GM10847 (cell line): Measurements from ENCODE around the gene TAF3.

Experiments used
- POLR2A ChIP-seq: IDR thresholded peaks from 2 replicates; pipeline ENCODE4 v1.6.1; 2011; ENCODE audit not compliant: insufficient read length; ENCODE audit errors: extremely low read depth

Gene TAF3

DNA sequence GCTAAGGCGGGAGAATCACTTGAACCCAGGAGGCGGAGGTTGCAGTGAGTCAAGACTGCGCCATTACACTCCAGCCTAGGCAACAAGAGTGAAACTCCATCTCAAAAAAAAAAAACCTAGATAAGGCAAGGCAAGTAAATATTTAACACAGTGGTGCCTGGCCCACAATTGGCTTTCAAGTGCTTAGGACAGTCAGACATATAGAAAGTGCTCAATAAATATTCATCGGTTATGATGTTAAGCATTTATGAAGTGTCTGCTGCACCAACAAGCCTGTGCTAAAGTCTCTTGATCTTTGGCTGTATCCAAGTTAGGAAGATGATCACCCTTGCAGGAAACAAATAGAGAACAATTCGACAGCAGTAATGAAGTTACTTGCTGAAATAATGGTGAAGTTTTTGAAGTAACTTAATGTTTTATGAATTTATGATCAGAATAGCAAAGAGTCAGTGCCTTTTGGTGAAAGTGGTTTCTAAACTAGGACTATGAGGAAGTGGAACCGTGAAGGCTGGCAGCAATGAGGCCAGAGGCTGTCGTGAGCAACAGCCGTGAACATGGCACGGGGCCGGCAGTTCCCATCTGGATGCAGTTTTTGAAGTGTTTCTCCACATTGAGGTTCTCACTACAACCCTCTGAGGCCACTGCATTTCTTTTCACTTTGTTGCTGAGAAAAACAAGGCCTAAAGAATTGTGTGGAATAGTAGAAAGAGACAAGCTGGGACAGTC is 188.1 kb downstream of the TAF3 start:
- TF ChIP-seq POLR2A: no peak

DNA sequence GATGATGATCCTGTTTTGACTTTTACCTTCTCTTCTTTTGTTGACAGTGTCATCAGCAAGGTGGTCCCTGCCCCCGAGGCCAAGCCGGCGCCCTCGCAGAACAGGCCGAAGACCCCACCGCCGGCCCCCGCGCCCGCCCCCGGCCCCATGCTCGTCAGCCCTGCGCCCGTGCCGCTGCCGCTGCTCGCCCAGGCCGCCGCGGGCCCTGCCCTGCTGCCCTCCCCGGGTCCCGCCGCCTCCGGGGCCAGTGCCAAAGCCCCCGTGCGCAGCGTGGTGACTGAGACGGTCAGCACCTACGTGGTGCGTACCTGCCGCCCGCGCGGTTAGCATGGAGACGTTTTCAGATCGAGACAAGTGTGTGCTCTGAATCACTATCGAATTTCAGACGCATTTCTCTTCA is 190.7 kb downstream of the TAF3 start:
- TF ChIP-seq POLR2A: no peak

DNA sequence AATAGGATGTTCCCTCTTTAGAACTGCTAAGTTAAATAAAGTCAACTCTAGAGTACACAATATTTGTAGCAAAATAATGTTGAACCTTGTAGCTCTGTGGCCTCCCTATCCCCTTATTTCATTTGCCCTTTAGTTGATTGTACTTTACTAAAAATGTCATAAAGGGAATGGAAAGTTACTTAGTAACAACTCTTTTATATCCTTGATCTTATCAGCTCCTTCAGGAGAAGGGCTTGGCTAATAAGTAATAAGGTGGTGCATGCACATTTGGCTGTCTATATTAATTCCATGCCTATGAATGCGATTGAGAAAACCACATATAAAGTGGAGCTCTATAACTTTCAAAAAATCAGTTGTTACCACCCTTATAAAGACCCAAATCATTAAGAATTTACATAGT is 194.7 kb downstream of the TAF3 start:
- TF ChIP-seq POLR2A: no peak

DNA sequence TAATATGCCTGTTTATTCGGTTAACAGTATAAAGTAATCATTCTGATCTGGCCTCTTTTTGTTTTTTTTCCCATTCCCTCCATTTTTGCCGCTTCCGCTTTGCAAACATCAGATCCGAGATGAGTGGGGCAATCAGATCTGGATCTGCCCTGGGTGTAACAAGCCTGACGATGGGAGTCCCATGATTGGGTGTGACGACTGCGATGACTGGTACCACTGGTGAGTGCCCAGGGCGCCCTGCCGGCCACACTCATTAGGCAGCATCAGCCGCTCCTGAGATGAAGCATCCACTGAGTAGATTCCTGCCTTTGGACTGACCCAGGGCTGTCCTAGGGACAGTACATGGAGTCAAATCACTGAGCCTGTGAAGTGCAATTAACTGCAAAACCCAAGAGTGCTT is 195.3 kb downstream of the TAF3 start:
- TF ChIP-seq POLR2A: no peak

DNA sequence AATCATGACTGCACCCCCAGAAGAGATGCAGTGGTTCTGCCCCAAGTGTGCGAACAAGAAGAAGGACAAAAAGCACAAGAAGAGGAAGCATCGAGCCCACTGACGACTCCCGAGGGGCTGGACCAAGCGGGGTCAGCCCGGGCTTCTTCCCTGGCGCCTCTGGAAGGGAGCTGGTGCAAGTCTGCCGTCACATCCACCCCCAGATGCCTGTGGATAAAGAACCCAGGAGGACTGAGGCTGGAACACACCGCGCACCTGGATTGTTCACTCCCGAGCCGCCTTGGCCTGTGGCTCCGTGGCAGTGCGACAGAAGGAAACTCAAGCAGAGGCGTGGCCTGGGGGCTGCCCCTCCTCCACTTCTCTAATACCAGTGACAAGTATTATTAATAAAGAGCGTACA is 196.3 kb downstream of the TAF3 start:
- TF ChIP-seq POLR2A: no peak

DNA sequence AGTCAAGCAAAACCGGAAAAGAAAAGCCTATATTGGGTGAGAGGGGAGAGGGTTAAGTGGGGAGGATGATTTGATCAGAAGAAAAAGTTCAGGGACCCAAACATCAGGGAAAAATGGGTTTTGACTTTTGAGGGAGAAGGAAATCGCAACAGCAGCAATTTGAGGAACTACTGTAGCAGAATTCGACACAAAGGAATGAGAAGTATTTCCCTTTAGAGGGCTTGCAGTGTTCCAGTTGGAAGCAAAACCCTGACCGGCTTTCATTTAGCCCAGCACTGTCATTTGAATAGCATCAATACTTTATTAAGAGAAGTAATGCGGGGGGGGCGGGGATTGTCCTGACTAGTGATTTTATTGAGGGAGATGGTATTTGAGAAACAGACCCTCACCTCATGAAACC is 199.0 kb downstream of the TAF3 start:
- TF ChIP-seq POLR2A: no peak

DNA sequence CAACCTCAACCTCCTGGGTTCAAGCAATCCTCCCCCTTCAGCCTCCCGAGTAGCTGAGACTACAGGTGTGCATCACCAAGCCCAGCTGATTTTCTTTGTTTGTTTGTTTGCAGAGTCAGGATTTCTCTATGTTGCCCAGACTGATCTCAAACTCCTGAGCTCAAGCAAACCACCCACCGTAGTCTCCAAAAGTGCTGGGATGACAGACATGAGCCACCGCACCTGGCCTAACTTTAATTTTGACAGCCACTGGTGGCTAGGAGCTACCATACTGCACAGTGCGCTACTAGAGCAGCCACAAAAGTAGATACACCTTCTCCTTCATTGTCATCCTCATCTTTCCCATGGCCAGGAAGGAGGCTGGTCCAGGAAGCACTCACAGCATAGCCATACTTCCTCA is 205.0 kb downstream of the TAF3 start:
- TF ChIP-seq POLR2A: no peak

DNA sequence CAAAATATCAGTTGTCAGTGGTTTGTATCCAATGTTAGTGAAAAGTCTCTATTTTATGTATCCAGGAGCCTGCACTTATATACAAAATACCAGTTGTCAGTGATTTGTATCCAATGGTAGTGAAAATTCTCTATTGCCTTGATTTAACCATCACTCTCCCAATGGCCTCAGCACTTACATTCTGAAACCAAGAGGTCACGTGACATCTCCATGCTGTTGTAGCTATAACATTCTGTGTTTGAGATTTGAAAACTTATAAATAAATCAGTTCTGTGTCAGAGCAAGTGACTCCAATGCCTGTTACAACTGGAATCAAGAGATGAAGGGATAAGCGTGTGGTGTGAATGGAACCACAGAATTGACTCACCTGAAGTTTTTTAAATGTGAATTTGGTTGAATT is 205.5 kb downstream of the TAF3 start:
- no peak for TF ChIP-seq POLR2A

DNA sequence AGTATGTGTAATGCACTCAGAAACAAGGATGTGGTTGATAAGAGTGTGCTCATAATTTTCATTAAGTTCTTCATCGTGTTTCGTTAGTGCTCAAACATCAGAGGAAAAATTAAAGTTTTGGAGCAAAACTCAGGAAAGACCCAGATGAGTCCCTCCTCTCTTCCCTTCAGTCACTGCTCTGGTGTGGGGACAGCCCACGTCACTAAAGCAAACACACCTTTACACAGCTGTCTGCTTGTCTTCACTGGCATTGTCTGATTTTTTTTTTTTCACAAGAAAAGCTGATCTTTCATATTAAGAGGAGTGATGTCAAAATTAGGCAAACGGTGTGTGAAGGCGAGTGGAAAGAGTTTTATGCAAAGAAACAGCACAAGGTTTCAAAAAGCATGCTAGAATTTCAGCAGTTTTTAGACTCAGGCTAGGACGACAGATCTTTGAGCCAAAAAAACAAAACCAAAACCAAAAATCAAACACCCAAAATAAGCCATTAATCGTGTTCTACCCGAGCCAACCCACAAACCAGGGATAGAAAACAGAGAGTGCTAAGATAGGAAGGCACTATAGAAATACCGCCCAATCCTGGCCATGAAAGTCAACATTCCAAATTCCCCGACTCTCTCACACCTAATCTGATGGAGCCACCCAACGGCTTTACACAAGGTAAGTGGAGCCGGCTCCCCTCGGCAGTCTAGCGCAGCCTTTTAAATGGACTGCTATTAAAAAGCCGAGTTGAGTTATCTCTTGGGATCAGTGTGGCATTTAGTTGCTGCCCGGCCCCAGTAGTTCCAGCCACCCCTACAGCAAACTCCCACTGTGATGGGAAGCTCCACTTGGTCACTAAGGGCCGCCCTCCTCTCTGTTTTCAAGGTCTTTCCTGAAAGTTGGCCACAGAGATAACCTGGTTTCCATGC is 208.3 kb downstream of the TAF3 start:
- no peak for TF ChIP-seq POLR2A

DNA sequence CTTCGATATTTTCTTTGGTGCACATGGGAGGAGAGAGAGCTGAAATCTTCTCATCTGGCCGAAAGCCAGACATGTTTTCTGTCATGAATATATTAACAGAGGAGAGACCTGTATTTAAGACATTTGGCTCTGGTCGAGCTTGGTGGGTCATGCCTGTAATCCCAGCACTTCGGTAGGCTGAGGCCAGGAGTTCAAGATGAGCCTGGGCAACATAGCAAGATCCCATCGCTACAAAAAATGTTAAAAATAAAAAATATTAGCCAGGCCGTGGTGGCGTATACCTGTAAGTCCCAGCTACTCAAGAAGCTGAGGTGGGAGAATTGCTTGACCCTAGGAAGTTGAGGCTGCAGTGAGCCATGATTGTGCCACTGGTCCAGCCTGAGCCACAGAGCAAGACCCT is 214.3 kb downstream of the TAF3 start:
- TF ChIP-seq POLR2A: no peak

DNA sequence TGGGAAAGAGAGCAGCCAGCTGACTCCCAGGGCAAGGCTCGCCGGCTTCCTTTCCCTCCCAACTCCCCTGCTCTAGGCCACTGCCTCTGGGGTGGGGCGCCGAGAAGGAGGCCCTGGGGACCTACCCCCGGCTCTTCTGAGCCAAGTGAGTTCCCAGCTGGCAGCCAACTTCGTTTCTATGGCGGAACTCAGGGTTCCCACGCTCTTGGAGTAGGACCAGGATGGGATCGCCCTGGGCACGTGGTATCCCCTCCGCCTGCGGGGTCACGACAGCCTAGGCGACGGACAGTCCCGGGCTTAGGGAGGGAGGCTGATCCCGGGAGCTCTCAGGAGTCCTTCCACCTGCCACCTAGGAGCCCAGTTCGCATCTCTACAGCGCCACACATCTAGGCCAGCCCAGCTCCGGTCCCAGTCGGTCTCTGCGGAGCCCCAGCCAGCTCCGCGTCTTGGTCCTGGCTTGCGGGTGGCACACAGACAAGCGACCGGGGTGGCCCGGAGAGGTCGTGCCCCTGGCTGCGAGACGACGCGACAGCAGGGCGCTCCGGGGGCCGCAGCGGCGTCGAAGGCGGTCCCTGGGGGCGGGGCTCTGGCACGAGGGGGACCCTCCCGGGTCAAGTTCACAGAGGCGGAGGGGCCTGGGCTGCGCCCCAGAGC is 215.6 kb downstream of the TAF3 start:
- TF ChIP-seq POLR2A: no peak

DNA sequence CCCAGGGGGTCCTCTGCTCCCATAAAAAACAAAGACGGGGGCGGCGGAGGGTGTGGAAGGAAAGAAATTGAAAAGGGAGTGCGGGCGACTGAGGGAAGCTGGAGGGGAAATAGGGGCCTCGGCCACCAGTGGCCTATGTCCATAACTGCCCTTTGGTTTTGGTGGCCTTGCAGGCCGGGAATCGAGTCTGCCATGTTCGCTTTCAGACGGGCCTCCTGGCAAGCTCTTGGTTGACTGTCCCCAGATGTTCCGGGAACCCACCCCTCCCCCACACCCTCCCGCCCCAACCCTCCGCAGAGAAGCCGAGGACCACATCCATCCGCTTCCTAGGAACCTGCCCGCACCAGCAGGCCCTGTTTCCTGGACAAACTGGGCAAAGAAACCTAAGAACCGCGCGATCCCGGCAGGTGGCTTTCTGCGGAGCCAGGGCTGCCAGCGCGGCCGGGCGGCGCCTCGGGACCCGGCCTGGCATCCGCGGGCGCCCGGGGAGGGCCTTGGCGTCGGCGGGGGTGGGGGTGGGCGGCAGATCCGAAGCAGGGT is 216.2 kb downstream of the TAF3 start:
- no peak for TF ChIP-seq POLR2A

DNA sequence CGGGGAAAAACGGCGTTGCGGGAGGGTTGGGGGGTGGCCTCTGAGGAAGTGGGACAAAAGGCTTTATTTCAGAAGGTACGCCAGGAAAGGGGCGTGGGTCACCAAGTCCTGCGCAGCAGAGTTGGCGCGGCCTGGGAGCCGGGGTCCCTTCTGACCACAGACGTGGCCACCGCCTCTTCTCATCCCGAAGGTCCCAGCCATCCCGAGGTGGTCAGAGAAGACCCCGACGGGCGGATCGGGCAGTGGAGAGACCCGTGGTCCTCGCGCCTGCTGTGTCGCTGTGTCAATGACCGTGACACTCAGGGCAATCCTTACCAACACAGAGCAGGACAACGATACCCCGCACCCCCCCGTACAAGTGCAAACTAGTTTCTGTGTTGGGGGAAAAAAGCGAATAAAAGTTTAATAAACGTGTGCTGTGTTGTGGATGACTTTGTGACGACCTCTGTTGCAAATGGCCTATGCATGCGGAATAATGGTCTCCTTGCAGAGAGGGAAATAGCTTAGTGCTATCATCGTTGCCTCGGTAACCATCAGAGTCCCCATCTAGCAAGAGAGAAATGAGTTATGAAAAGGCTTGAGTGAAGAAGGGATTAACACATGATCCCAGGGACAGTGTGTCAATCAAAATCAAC is 216.8 kb downstream of the TAF3 start:
- no peak for TF ChIP-seq POLR2A

DNA sequence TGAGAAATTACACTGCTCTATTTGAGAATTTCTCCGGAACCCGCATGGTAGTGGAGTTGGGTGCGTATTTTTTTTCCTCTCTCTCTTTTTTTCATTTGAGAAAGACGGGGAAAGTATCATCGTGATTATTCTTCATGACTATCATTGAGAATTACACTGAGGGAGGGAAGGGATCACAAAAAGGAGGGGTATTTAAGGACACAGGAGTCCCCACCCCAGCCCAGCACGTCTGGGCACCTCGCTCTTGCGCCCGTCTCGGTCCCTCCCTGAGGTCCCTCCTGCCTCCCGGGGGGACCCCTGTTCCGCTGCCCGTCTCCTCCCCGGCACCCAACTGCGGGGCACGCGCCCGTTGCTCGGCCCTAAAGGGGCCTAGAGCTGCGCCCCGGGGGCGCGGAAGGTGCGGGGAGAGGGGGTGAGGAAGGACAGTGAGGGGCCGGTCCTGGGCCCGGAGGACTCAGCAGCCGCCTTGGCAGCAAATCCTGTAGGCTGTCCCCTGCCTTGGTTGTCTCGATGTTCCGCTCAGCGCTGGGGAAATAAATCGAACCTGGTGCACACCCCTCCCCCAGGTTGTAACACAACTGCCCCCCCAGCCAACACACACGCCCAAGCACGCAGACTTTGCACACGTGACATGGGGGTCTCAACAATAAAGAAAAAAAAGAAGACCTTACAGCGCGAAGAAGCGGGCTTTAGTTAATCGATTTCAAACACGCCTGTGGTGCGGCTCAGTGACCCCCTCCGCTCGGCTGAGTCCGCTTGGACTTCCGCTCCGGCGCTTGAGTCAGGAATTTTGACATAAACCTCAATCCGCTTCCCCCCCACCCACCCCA is 217.6 kb downstream of the TAF3 start:
- no peak for TF ChIP-seq POLR2A
